Rectal smooth muscle tissue (tissue), 1 donor: ENCODE measurements around the gene PLCXD1.
"Not testable (repeated sequence)": the region's sequence is repeated elsewhere in the genome, so short reads cannot be mapped to it uniquely, and the experiment has no call there.

Experiments used
- H3K27ac ChIP-seq: one replicate; pipeline ENCODE4 v1.7.0; 2013; ENCODE audit warnings: low read depth, low read length, inconsistent platforms
- H3K27me3 ChIP-seq: one replicate; pipeline ENCODE4 v1.7.0; 2013; ENCODE audit warnings: low read length; ENCODE audit not compliant: control insufficient read depth, insufficient read depth
- H3K36me3 ChIP-seq: one replicate; pipeline ENCODE4 v1.7.0; 2013; ENCODE audit warnings: low read length; ENCODE audit not compliant: control insufficient read depth, insufficient read depth
- H3K4me1 ChIP-seq: one replicate; pipeline ENCODE4 v1.7.0; 2013; ENCODE audit warnings: low read length; ENCODE audit not compliant: control insufficient read depth, insufficient read depth
- H3K4me3 ChIP-seq: one replicate; pipeline ENCODE4 v1.7.0; 2013; ENCODE audit warnings: low read length
- H3K9ac ChIP-seq: one replicate; pipeline ENCODE4 v1.7.0; 2013; ENCODE audit warnings: low read length

PLCXD1 gene

GRCh38 chrX:350534-351323, 69.5 kb downstream of the PLCXD1 start:
- Histone ChIP-seq H3K4me1 (no peaks in the 10 kb centered on the region), H3K4me3 (no peak overlapping the region), H3K9ac (no peak overlapping the region), H3K36me3 (no peaks in the 10 kb centered on the region), H3K27me3 (no peaks in the 10 kb centered on the region), H3K27ac (no peak overlapping the region)

GRCh38 chrX:351324-351641, 70.1 kb downstream of the PLCXD1 start:
- not testable (repeated sequence) for H3K9ac ChIP-seq, H3K27me3 ChIP-seq, H3K4me1 ChIP-seq, H3K4me3 ChIP-seq, H3K36me3 ChIP-seq, H3K27ac ChIP-seq

GRCh38 chrX:351736-352135, 70.6 kb downstream of the PLCXD1 start:
- H3K27me3 ChIP-seq, result no peaks in the 10 kb centered on the region
- H3K4me3 ChIP-seq, result no peak overlapping the region
- H3K36me3 ChIP-seq, result no peaks in the 10 kb centered on the region
- no peaks in the 10 kb centered on the region for H3K4me1 ChIP-seq
- no peak overlapping the region for H3K27ac ChIP-seq
- H3K9ac ChIP-seq, result no peak overlapping the region

- Histone ChIP-seq H3K36me3 (no peaks in the 10 kb centered on the region), H3K27ac (no peak overlapping the region), H3K27me3 (no peaks in the 10 kb centered on the region), H3K4me1 (no peaks in the 10 kb centered on the region), H3K9ac (no peak overlapping the region), H3K4me3 (no peak overlapping the region)
Observed at GRCh38 chrX:352181-352580, 71.0 kb downstream of the PLCXD1 start.

GRCh38 chrX:352582-353314, 71.6 kb downstream of the PLCXD1 start:
- H3K4me1 ChIP-seq, result no peaks in the 10 kb centered on the region
- no peaks in the 10 kb centered on the region for H3K36me3 ChIP-seq
- no peak overlapping the region for H3K9ac ChIP-seq
- no peak overlapping the region for H3K27ac ChIP-seq
- H3K4me3 ChIP-seq, result no peak overlapping the region
- no peaks in the 10 kb centered on the region for H3K27me3 ChIP-seq
